GM20000 (cell line): ENCODE data around the gene KNOP1.
"Not testable (repeated sequence)": the region's sequence is repeated elsewhere in the genome, so short reads cannot be mapped to it uniquely, and the experiment has no call there.

Experiments
- DNase-seq: peaks from one replicate; pipeline ENCODE4 v3.0.0; 2012; ENCODE audit warnings: low spot score
- TF ChIP-seq, protein P1 (sequence below): IDR thresholded peaks from 2 replicates; pipeline ENCODE4 v1.5.1; 2012; ENCODE audit warnings: mild to moderate bottlenecking, control low read depth; ENCODE audit errors: extremely low read depth, missing control alignments

Gene KNOP1

DNA sequence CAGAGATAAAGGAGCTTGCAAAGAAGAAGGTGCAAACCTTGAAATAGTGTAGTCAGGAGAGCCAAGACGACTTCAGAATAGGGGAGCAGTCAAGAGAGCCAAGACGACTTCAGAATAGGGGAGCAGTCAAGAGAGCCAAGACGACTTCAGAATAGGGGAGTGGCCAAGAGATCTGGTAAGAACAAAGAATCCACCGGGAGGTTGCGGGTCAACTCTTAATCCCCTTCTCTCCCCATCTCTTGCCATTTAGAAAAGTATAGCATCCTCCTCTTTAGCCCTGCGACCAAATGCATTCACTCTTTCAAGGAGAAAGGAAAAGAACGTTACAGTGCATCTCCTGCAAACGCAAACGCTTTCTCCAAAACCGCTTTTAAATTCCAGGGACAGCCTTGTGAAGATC lies 713 bp downstream of the KNOP1 start:
- no peak for DNase-seq
- TF ChIP-seq, protein P1, sequence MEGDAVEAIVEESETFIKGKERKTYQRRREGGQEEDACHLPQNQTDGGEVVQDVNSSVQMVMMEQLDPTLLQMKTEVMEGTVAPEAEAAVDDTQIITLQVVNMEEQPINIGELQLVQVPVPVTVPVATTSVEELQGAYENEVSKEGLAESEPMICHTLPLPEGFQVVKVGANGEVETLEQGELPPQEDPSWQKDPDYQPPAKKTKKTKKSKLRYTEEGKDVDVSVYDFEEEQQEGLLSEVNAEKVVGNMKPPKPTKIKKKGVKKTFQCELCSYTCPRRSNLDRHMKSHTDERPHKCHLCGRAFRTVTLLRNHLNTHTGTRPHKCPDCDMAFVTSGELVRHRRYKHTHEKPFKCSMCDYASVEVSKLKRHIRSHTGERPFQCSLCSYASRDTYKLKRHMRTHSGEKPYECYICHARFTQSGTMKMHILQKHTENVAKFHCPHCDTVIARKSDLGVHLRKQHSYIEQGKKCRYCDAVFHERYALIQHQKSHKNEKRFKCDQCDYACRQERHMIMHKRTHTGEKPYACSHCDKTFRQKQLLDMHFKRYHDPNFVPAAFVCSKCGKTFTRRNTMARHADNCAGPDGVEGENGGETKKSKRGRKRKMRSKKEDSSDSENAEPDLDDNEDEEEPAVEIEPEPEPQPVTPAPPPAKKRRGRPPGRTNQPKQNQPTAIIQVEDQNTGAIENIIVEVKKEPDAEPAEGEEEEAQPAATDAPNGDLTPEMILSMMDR, result no peak

DNA sequence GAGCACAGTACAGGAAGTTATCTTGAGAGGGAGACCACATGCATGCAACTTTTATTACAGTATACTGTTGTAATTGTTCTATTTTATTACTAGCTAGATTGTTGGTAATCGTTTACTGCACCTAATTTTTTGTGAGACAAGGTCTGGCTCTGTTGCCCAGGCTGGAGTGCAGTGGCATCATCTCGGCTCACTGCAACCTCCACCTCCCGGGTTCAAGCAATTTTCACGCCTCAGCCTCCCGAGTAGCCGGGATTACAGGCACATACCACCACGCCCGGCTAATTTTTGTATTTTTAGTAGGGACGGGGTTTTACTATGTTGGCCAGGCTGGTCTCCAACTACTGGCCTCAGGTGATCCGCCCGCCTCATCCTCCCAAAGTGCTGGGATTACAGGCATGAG lies 1.3 kb downstream of the KNOP1 start:
- DNase-seq, result not testable (repeated sequence)

DNA sequence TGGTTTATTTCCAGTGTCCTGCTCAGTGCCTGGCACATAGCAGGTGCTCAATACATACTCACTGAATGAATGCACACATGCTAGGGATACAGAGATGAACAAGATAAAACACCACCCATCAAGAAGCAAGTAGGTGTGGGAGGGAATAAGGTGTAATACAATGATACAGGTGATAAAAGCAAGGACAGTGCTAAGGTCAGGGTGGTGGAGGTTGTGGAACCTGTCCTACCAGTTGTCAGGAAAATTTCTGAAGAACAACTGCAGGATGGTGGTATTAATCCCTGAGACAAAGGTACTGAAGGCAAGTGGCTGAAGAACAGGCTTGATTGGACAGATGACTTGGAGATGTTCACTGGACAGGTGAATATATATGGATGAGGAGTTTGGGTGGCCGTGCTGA lies 1.8 kb downstream of the KNOP1 start:
- no peak for DNase-seq
- TF ChIP-seq, protein P1, result no peak

DNA sequence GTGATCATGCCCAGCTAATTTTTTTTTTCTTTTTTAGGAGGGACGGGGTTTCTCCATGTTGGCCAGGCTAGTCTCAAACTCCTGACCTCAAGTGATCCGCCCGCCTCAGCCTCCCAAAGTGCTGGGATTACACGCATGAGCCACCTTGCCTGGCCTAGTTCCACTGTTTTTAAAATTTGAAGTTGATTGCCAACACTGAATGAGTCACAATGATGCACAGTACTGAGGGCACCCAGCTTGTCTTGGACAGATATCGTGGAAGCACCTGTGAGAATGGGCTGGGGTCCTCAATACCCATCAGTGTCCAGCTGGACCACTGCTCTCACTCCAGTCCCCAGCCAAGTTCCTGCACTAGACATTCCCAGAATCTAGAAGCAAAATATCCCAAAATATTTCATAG lies 2.5 kb downstream of the KNOP1 start:
- TF ChIP-seq, protein P1, result no peak
- no peak for DNase-seq

DNA sequence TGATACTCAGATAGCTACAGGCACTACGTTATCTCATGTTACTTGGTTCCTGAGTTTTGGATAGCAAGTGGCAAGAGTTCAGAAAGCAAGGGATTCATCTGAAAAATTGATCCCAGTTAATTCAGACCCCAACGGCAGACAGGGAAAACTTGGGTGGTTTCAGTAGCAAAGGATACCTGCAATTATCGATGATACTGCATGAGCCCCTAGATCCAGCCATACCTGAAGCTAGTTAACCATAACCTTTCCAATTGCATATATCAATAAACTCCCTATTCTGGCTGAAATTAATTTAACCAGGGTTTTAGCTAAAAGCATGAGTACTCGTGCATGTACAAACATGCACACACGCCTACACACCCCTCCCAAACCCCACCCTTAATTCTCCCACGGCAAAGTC lies 4.3 kb downstream of the KNOP1 start:
- DNase-seq, result no peak
- TF ChIP-seq, protein P1, result no peak

DNA sequence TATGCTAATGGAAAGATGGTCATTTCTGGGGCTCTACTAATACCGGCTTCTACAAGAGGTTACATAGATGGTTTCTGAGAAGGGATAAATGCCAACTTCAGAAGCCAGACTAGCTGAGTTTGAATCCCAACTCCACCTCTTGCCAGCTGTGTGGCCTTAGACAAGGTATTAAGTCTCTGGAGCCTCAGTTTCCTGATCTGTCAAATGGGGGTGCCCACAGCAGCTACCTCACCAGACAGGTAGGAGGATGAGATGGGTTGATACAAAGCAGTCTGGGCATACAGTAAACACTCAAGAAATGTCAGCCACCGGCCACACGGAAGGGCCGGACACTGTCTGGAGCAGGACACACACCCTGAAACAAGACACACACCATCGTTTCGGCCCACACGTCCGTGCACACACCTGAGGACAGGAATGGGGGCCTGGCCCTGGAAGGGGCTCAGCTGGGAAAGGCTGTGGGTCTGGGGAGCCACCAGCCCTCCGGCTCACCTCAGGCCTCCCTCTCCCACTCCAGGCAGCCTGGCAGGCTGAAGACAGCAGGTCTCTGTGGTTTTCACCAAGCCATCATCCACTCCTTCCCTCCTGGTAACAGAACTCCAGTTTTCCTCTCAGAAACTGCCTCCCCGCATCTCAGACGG lies 5.5 kb downstream of the KNOP1 start:
- TF ChIP-seq, protein P1, result no peak
- no peak for DNase-seq

DNA sequence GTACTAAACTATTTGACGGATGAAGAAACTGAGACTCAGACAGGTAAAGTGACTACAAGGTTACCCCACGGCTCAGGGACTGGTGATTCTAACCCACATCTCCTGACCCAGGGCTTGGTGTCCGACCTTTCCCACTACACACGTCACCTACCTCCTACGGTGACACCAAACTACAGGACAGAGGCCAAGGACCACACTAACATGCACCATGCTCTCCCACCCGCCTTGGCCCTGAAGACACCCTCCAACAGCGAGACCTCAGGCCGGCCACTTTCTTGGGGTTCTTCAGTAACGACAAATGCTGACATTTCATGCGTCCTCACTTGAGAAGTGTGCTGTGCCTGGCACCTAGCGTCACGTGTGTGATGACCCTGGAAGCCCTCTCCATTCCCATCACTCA lies 6.4 kb downstream of the KNOP1 start:
- no peak for DNase-seq
- TF ChIP-seq, protein P1, result no peak

DNA sequence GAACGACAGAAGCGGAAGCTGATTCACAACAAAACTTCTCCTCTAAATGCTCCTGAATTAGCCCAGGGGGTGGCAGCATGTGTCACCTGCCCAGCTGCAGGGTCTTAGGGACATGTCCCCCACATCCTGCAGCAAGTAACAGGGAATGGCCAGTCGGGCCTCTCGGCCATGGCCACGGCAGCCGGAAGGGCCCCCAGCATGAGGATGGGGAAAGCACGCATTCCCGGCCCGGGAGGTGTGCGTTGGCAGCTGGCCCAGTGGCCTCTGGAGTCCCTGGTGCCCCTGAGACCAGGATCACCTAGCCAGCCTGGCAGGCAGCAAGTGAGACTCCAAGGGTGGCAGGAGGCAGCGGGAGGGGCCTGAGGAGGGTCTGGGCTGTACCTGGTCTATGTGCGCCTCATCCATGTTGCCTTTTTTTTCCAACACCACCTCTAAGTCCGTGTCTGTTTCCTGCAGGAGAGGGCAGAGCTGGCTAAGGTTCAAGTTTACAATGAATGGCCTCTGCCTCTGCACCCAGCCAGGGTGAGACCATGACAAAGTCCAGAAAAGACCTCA lies 7.0 kb downstream of the KNOP1 start:
- TF ChIP-seq, protein P1, result no peak
- DNase-seq, result no peak
